HCT116 (cell line): Measurements from ENCODE around the gene COL7A1. TPM values are rescaled to one million over a fixed set of nuclear protein-coding genes. Genes with fewer than 3 reads are reported as not detected.

Experiments used
- ATAC-seq: fragments of 200-7000 bp; cut with Tn5 transposase; 2 replicates; pipeline ENCODE4 v1.9.1; 2020; ENCODE audit warnings: mild to moderate bottlenecking, moderate library complexity
- BruUV-seq: library from RNA; stranded (reverse); fragments of 400-500 nt; replicated peaks from 2 replicates; lab custom pipeline; 2021; lab: Mats Ljungman, UMichigan
- CTCF ChIA-PET: fragments of 300-600 bp; sonication (Branson Sonifier 250); formaldehyde crosslinking; loops from one replicate; lab custom pipeline; 2021; ENCODE audit warnings: antibody characterized with exemption; lab: Charles Lee
- POLR2A ChIA-PET: fragments of 300-600, 350-600 bp; sonication (Branson Sonifier 250); formaldehyde crosslinking; loops from one replicate; lab custom pipeline; 2021; ENCODE audit warnings: antibody characterized with exemption; lab: Charles Lee
- RAD21 ChIA-PET, 2 experiments: fragments of 300-600 bp; sonication (Branson Sonifier 250); formaldehyde crosslinking; loops; one replicate each; lab custom pipeline; 2023; ENCODE audit warnings: low total read pairs in 2 of 2; ENCODE audit not compliant: uncharacterized antibody in 2 of 2, unreplicated experiment in 2 of 2, low non-redundant PET in 1 of 2; lab: Charles Lee
- DNase-seq: peaks from one replicate; pipeline ENCODE4 v3.0.0-alpha.2; 2010; ENCODE audit warnings: low read depth, low spot score
- H2AFZ ChIP-seq: fragments of 200-600 bp; shearing (Covaris generic), sonication (generic); 2 replicates; pipeline ENCODE4 v1.6.1; 2017; ENCODE audit warnings: low read depth, mixed run types, mixed read lengths, antibody characterized with exemption, low read length; ENCODE audit not compliant: poor library complexity, severe bottlenecking
- H3K27ac ChIP-seq: 2 replicates; pipeline ENCODE4 v1.5.1; 2012; ENCODE audit warnings: low read depth, low read length
- H3K27me3 ChIP-seq: fragments of 200-600 bp; sonication (generic); 2 replicates; pipeline ENCODE4 v1.6.1; 2016; ENCODE audit warnings: mixed run types, low read length, mixed read lengths; ENCODE audit not compliant: insufficient read depth
- H3K36me3 ChIP-seq, 2 experiments: fragments of 200-500 bp in 1 of 2; fragments of 200-600 bp in 1 of 2; sonication (Bioruptor generic) in 1 of 2; sonication (generic) in 1 of 2; 2 replicates each; pipeline versions ENCODE4 v1.5.1 to v1.6.1; 2014 to 2016; ENCODE audit warnings: low read length in 2 of 2, inconsistent platforms in 1 of 2, mixed read lengths in 1 of 2, mixed run types in 1 of 2; ENCODE audit not compliant: insufficient read depth in 2 of 2, control insufficient read depth in 1 of 2
- H3K4me1 ChIP-seq, 2 experiments: fragments of 200-600 bp in 1 of 2; sonication (generic) in 1 of 2; 2 replicates each; pipeline versions ENCODE4 v1.5.1 to v1.6.1; 2012 to 2017; ENCODE audit warnings: low read length in 2 of 2, inconsistent platforms in 1 of 2, mild to moderate bottlenecking in 1 of 2, mixed read lengths in 1 of 2, mixed run types in 1 of 2, moderate library complexity in 1 of 2; ENCODE audit not compliant: insufficient read depth in 2 of 2, control insufficient read depth in 1 of 2
- H3K4me2 ChIP-seq: fragments of 200-600 bp; sonication (generic); 2 replicates; pipeline ENCODE4 v1.6.1; 2017; ENCODE audit warnings: mixed run types, low read length, mixed read lengths
- H3K4me3 ChIP-seq, 2 experiments: fragments of 200-600 bp in 1 of 2; sonication (generic) in 1 of 2; replicated peaks in 1 of 2; 2 replicates each; pipeline ENCODE4 v1.5.1; 2011 to 2016; ENCODE audit warnings: low read length in 2 of 2, control low read depth in 1 of 2, low read depth in 1 of 2, mild to moderate bottlenecking in 1 of 2, mixed read lengths in 1 of 2, mixed run types in 1 of 2
- H3K79me2 ChIP-seq: fragments of 200-600 bp; sonication (generic); 2 replicates; pipeline ENCODE4 v1.6.1; 2017; ENCODE audit warnings: mild to moderate bottlenecking, mixed run types, low read length, moderate library complexity, mixed read lengths; ENCODE audit not compliant: insufficient read depth
- H3K9ac ChIP-seq: fragments of 200-600 bp; sonication (generic); 2 replicates; pipeline ENCODE4 v1.6.1; 2016; ENCODE audit warnings: low read length, mixed read lengths
- H3K9me2 ChIP-seq: fragments of 200-600 bp; sonication (generic), shearing (Covaris generic); 2 replicates; pipeline ENCODE4 v1.6.1; 2017; ENCODE audit warnings: mixed run types, mild to moderate bottlenecking, moderate library complexity; ENCODE audit not compliant: insufficient read depth
- H3K9me3 ChIP-seq, 2 experiments: fragments of 200-500 bp in 1 of 2; fragments of 200-600 bp in 1 of 2; sonication (Bioruptor generic) in 1 of 2; sonication (generic) in 1 of 2; 2 replicates each; pipeline ENCODE4 v1.6.1; 2014 to 2017; ENCODE audit warnings: low read length in 2 of 2, mixed read lengths in 2 of 2, inconsistent platforms in 1 of 2, low read depth in 1 of 2, mild to moderate bottlenecking in 1 of 2, mixed run types in 1 of 2, moderate library complexity in 1 of 2; ENCODE audit not compliant: control insufficient read depth in 1 of 2, insufficient read depth in 1 of 2
- H4K20me1 ChIP-seq: fragments of 200-600 bp; sonication (generic), shearing (Covaris generic); 2 replicates; pipeline ENCODE4 v1.6.1; 2017; ENCODE audit warnings: mixed run types, mild to moderate bottlenecking, moderate library complexity; ENCODE audit not compliant: insufficient read depth
- CBX3 ChIP-seq: IDR thresholded peaks from 2 replicates; pipeline ENCODE4 v1.6.1; 2012; ENCODE audit warnings: low read depth
- CEBPB ChIP-seq: IDR thresholded peaks from 2 replicates; pipeline ENCODE4 v1.6.1; 2012; ENCODE audit warnings: low read depth
- EGR1 ChIP-seq: IDR thresholded peaks from 2 replicates; pipeline ENCODE4 v1.6.1; 2012; ENCODE audit warnings: low read depth
- ELF1 ChIP-seq: IDR thresholded peaks from 2 replicates; pipeline ENCODE4 v1.6.1; 2012; ENCODE audit warnings: low read depth, borderline replicate concordance
- EZH2phosphoT487 ChIP-seq: fragments of 200-600 bp; IDR thresholded peaks from 2 replicates; pipeline ENCODE4 v1.6.1; 2018; ENCODE audit warnings: antibody characterized with exemption, borderline replicate concordance
- FOSL1 ChIP-seq: IDR thresholded peaks from 2 replicates; pipeline ENCODE4 v1.6.1; 2012; ENCODE audit warnings: low read depth
- JUND ChIP-seq: IDR thresholded peaks from 2 replicates; pipeline ENCODE4 v1.6.1; 2012
- POLR2A ChIP-seq: IDR thresholded peaks from 2 replicates; pipeline ENCODE4 v1.7.0; 2011; ENCODE audit warnings: borderline replicate concordance; ENCODE audit not compliant: insufficient read depth, insufficient read length; ENCODE audit errors: extremely low read depth
- POLR2AphosphoS5 ChIP-seq: IDR thresholded peaks from 2 replicates; pipeline ENCODE4 v1.6.1; 2011; ENCODE audit warnings: mild to moderate bottlenecking, low read depth, low read length, moderate library complexity
- SIN3A ChIP-seq: IDR thresholded peaks from 2 replicates; pipeline ENCODE4 v1.6.1; 2012; ENCODE audit warnings: low read depth
- SP1 ChIP-seq: IDR thresholded peaks from 2 replicates; pipeline ENCODE4 v1.6.1; 2012; ENCODE audit warnings: low read depth
- SRF ChIP-seq: IDR thresholded peaks from 2 replicates; pipeline ENCODE4 v1.6.1; 2012; ENCODE audit warnings: low read depth
- TCF7L2 ChIP-seq: IDR thresholded peaks from 2 replicates; pipeline ENCODE4 v1.7.0; 2011; ENCODE audit warnings: borderline replicate concordance, inconsistent platforms; ENCODE audit not compliant: insufficient read depth, insufficient read length; ENCODE audit errors: extremely low read depth
- ZFX ChIP-seq: fragments of 450-650 bp; IDR thresholded peaks from 2 replicates; pipeline ENCODE4 v1.6.1; 2017
- ZNF274 ChIP-seq: fragments of 200-500 bp; sonication (Bioruptor generic); IDR thresholded peaks from 2 replicates; pipeline ENCODE4 v1.6.1; 2014; ENCODE audit warnings: mild to moderate bottlenecking, low read depth, low read length, inconsistent platforms
- intact Hi-C: fragments of 100-400 bp; cut with micrococcal nuclease; formaldehyde crosslinking; loops from 2 replicates; pipeline ENCODE4 v1.10.0; 2022
- total RNA-seq: library from RNA; stranded (reverse); gene quantifications from one replicate; pipeline ENCODE4 v1.2.1, GENCODE V29; 2021; ENCODE audit not compliant: unreplicated experiment
- TF ChIP-seq, protein P1 (sequence below): IDR thresholded peaks from 2 replicates; pipeline ENCODE4 v1.6.1; 2012
- TF ChIP-seq, protein P2 (sequence below): IDR thresholded peaks from 2 replicates; pipeline ENCODE4 v1.6.1; 2012; ENCODE audit warnings: low read depth
- TF ChIP-seq, protein P3 (sequence below): IDR thresholded peaks from 2 replicates; pipeline ENCODE4 v1.6.1; 2012
- TF ChIP-seq, protein P4 (sequence below), 3 experiments: fragments of 200-600 bp in 1 of 3; sonication (generic) in 1 of 3; IDR thresholded peaks in 2 of 3; conservative IDR thresholded peaks in 1 of 3; 2 replicates each; pipeline ENCODE4 v1.5.1; 2012 to 2017; ENCODE audit warnings: low read depth in 2 of 3, low read length in 2 of 3, antibody characterized with exemption in 1 of 3, borderline replicate concordance in 1 of 3, control low read depth in 1 of 3, mild to moderate bottlenecking in 1 of 3, mixed read lengths in 1 of 3, mixed run types in 1 of 3, moderate library complexity in 1 of 3; ENCODE audit not compliant: insufficient read depth in 1 of 3

The COL7A1 gene
- total RNA-seq, 1 experiment from 2014 or later, result 11.4 TPM

DNA sequence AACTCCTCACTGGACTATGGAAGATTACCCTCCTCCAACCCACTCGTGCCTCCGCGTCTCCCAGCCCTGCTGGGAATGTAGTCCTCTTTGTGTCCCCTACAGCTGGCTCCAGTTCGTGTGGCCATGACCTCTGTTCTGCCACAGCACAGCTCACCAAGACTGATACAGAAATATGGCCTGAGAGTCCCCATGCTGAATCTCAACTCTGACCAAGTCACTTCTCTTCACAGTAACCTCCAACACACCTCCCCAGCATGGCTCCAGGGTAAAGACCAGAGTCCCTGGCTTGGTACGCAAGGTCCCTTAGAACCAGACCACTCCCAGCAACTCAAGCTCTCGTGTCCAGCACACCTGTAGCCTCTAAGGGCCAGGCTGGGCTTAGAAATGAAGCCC lies 2.3 kb upstream of the COL7A1 start:
- DNase-seq, result no peak
- Histone ChIP-seq H3K27ac (no peak overlapping the region), H3K9ac (no peak overlapping the region), H3K36me3 (peaks cover 11 to 38% of the 10 kb centered on the region in 2 experiments), H3K4me1 (peaks cover 11 to 21% of the 10 kb centered on the region in 2 experiments), H3K4me3 (no peak overlapping the region), H3K9me3 (no peaks in the 10 kb centered on the region), H3K9me2 (no peaks in the 10 kb centered on the region), H2AFZ (no peak overlapping the region), H3K27me3 (no peaks in the 10 kb centered on the region), H3K79me2 (no peaks in the 10 kb centered on the region), H3K4me2 (no peak overlapping the region), H4K20me1 (no peaks in the 10 kb centered on the region)
- intact Hi-C loops, result no loop called here
- CTCF ChIA-PET, result interaction anchor here (1.7 kb wide), 1 partner anchor 38 kb away, joined by 6 read pairs; the partner anchor contains the start of gene SLC26A6
- TF ChIP-seq CEBPB (no peak), ELF1 (no peak), TCF7L2 (no peak), JUND (no peak), SIN3A (no peak), SP1 (no peak), POLR2A (no peak), FOSL1 (no peak), EGR1 (no peak), POLR2AphosphoS5 (no peak), EZH2phosphoT487 (no peak), ZNF274 (no peak), ZFX (no peak), CBX3 (no peak), SRF (no peak)
- TF ChIP-seq, protein P1, sequence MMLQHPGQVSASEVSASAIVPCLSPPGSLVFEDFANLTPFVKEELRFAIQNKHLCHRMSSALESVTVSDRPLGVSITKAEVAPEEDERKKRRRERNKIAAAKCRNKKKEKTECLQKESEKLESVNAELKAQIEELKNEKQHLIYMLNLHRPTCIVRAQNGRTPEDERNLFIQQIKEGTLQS, result no peak
- TF ChIP-seq, protein P2, sequence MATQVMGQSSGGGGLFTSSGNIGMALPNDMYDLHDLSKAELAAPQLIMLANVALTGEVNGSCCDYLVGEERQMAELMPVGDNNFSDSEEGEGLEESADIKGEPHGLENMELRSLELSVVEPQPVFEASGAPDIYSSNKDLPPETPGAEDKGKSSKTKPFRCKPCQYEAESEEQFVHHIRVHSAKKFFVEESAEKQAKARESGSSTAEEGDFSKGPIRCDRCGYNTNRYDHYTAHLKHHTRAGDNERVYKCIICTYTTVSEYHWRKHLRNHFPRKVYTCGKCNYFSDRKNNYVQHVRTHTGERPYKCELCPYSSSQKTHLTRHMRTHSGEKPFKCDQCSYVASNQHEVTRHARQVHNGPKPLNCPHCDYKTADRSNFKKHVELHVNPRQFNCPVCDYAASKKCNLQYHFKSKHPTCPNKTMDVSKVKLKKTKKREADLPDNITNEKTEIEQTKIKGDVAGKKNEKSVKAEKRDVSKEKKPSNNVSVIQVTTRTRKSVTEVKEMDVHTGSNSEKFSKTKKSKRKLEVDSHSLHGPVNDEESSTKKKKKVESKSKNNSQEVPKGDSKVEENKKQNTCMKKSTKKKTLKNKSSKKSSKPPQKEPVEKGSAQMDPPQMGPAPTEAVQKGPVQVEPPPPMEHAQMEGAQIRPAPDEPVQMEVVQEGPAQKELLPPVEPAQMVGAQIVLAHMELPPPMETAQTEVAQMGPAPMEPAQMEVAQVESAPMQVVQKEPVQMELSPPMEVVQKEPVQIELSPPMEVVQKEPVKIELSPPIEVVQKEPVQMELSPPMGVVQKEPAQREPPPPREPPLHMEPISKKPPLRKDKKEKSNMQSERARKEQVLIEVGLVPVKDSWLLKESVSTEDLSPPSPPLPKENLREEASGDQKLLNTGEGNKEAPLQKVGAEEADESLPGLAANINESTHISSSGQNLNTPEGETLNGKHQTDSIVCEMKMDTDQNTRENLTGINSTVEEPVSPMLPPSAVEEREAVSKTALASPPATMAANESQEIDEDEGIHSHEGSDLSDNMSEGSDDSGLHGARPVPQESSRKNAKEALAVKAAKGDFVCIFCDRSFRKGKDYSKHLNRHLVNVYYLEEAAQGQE, result no peak
- TF ChIP-seq, protein P3, sequence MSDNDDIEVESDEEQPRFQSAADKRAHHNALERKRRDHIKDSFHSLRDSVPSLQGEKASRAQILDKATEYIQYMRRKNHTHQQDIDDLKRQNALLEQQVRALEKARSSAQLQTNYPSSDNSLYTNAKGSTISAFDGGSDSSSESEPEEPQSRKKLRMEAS, result no peak
- TF ChIP-seq, protein P4, sequence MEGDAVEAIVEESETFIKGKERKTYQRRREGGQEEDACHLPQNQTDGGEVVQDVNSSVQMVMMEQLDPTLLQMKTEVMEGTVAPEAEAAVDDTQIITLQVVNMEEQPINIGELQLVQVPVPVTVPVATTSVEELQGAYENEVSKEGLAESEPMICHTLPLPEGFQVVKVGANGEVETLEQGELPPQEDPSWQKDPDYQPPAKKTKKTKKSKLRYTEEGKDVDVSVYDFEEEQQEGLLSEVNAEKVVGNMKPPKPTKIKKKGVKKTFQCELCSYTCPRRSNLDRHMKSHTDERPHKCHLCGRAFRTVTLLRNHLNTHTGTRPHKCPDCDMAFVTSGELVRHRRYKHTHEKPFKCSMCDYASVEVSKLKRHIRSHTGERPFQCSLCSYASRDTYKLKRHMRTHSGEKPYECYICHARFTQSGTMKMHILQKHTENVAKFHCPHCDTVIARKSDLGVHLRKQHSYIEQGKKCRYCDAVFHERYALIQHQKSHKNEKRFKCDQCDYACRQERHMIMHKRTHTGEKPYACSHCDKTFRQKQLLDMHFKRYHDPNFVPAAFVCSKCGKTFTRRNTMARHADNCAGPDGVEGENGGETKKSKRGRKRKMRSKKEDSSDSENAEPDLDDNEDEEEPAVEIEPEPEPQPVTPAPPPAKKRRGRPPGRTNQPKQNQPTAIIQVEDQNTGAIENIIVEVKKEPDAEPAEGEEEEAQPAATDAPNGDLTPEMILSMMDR (IDR thresholded peaks at IDR 0.05 in 2 of 3, conservative IDR thresholded peaks at IDR 0.05 in 1 of 3; ENCODE audit: borderline replicate concordance in 1 of 3, insufficient read depth in 1 of 3, low read depth in 2 of 3, low read length in 2 of 3), result no peak
- BruUV-seq, result no TSS peak
- POLR2A ChIA-PET, result no interaction called here
- RAD21 ChIA-PET, result no interaction called here
- no peak for ATAC-seq
